Gastroesophageal sphincter (tissue), 3 donors: ENCODE data around the gene PIP5K1B.

Source experiments
- EP300 ChIP-seq: sonication (generic); formaldehyde crosslinking; IDR thresholded peaks from one replicate; pipeline ENCODE4 v1.6.1; 2017; ENCODE audit warnings: antibody characterized with exemption, mild to moderate bottlenecking
- POLR2A ChIP-seq, 2 donors: fragments of 450-650 bp; IDR thresholded peaks; one replicate each; pipeline ENCODE4 v1.6.1; 2017; ENCODE audit warnings: antibody characterized with exemption in 2 of 2, mild to moderate bottlenecking in 2 of 2, moderate library complexity in 1 of 2
- POLR2AphosphoS5 ChIP-seq: sonication (generic); formaldehyde crosslinking; IDR thresholded peaks from one replicate; pipeline ENCODE4 v1.6.1; 2017; ENCODE audit warnings: antibody characterized with exemption
- TF ChIP-seq, protein P1 (sequence below), 4 experiments: fragments of 200-600 bp in 2 of 4; fragments of 450-650 bp in 2 of 4; sonication (generic) in 1 of 4; IDR thresholded peaks; one replicate each; pipeline ENCODE4 v1.5.1; 2017 to 2019; ENCODE audit warnings: antibody characterized with exemption in 4 of 4, mild to moderate bottlenecking in 2 of 4, moderate library complexity in 2 of 4

DNA sequence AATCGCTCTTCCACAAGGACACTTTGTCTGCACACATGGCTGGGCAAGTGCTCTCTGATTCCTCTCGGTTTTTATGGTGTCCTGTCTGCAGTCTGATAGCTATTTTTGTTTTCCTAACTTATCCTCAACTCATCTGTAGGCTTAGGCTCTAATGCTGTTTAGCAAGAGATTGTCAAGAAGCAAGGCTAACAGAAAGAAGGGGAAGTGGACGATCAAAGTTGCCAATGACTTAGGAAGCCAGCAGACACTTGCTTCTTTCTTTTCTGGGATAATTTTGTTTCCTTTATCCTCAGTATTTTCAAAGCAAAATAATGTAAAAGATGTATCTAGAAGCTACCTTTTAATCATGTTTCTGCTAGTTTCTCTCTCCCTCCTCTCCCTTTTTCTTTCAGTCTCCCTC is 178.2 kb downstream of the PIP5K1B start:
- TF ChIP-seq, protein P1, sequence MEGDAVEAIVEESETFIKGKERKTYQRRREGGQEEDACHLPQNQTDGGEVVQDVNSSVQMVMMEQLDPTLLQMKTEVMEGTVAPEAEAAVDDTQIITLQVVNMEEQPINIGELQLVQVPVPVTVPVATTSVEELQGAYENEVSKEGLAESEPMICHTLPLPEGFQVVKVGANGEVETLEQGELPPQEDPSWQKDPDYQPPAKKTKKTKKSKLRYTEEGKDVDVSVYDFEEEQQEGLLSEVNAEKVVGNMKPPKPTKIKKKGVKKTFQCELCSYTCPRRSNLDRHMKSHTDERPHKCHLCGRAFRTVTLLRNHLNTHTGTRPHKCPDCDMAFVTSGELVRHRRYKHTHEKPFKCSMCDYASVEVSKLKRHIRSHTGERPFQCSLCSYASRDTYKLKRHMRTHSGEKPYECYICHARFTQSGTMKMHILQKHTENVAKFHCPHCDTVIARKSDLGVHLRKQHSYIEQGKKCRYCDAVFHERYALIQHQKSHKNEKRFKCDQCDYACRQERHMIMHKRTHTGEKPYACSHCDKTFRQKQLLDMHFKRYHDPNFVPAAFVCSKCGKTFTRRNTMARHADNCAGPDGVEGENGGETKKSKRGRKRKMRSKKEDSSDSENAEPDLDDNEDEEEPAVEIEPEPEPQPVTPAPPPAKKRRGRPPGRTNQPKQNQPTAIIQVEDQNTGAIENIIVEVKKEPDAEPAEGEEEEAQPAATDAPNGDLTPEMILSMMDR (IDR thresholded peaks at IDR 0.05), result no peak
- no peak for TF ChIP-seq POLR2A (IDR thresholded peaks at IDR 0.05)
- no peak for TF ChIP-seq POLR2AphosphoS5
- no peak for TF ChIP-seq EP300
